A673 (cell line): ENCODE data around the gene HNF1A.

ENCODE experiments used
- EZH2 ChIP-seq: fragments of 200-600 bp; sonication (generic); IDR thresholded peaks from 2 replicates; pipeline ENCODE4 v1.6.1; 2017; ENCODE audit warnings: borderline replicate concordance, low read depth, mild to moderate bottlenecking, mixed read lengths, antibody characterized with exemption, low read length; ENCODE audit not compliant: poor library complexity, severe bottlenecking
- TF ChIP-seq, protein P1 (sequence below): fragments of 300-800, 200-600 bp; sonication (generic); conservative IDR thresholded peaks from 2 replicates; pipeline ENCODE4 v1.5.1; 2017; ENCODE audit warnings: low read depth, mild to moderate bottlenecking, antibody characterized with exemption, low read length, moderate library complexity, mixed read lengths

DNA sequence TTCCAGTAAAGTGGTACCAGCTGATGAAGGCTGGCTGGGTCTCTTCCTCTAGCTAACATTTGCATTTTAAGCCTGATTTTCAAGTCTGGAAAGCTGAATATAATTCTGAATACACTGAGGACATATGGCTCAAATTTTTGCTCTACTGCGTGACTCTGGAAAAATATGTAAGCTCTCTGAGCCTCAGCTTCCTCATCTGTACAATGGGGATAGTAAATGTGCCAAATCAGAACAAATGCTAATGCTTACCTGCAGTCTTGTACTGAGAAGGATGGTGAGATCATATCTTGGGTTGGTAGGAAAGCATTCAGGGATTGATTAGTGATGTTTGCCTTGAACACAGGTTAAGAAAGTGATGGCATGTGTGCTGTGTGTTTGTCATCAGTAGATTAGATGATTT is 14.6 kb downstream of the HNF1A start:
- TF ChIP-seq, protein P1, sequence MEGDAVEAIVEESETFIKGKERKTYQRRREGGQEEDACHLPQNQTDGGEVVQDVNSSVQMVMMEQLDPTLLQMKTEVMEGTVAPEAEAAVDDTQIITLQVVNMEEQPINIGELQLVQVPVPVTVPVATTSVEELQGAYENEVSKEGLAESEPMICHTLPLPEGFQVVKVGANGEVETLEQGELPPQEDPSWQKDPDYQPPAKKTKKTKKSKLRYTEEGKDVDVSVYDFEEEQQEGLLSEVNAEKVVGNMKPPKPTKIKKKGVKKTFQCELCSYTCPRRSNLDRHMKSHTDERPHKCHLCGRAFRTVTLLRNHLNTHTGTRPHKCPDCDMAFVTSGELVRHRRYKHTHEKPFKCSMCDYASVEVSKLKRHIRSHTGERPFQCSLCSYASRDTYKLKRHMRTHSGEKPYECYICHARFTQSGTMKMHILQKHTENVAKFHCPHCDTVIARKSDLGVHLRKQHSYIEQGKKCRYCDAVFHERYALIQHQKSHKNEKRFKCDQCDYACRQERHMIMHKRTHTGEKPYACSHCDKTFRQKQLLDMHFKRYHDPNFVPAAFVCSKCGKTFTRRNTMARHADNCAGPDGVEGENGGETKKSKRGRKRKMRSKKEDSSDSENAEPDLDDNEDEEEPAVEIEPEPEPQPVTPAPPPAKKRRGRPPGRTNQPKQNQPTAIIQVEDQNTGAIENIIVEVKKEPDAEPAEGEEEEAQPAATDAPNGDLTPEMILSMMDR, result no peak
- no peak for TF ChIP-seq EZH2
